Skeletal muscle tissue (tissue), 4 donors: ENCODE results near the gene OR5AK2. TPM values are rescaled to one million over a fixed set of nuclear protein-coding genes. Genes with fewer than 3 reads are reported as not detected.

Experiments
- H3K27ac ChIP-seq: one replicate; pipeline ENCODE4 v1.7.0; 2013; ENCODE audit warnings: mild to moderate bottlenecking, low read depth, low read length, inconsistent platforms
- H3K27me3 ChIP-seq, 3 donors: one replicate each; pipeline ENCODE4 v1.7.0; 2013; ENCODE audit warnings: low read length in 3 of 3; ENCODE audit not compliant: control insufficient read depth in 3 of 3, insufficient read depth in 3 of 3
- H3K36me3 ChIP-seq, 3 donors: one replicate each; pipeline ENCODE4 v1.7.0; 2013; ENCODE audit warnings: low read length in 3 of 3; ENCODE audit not compliant: control insufficient read depth in 3 of 3, insufficient read depth in 3 of 3
- H3K4me1 ChIP-seq, 3 donors: one replicate each; pipeline ENCODE4 v1.7.0; 2013; ENCODE audit warnings: low read length in 3 of 3, mild to moderate bottlenecking in 3 of 3; ENCODE audit not compliant: control insufficient read depth in 3 of 3, insufficient read depth in 3 of 3
- H3K4me3 ChIP-seq, 3 donors: one replicate each; pipeline ENCODE4 v1.7.0; 2013; ENCODE audit warnings: low read length in 3 of 3
- H3K9ac ChIP-seq, 3 donors: one replicate each; pipeline ENCODE4 v1.7.0; 2013; ENCODE audit warnings: low read length in 3 of 3, mild to moderate bottlenecking in 3 of 3, moderate library complexity in 2 of 3, low read depth in 1 of 3
- H3K9me3 ChIP-seq, 3 donors: one replicate each; pipeline ENCODE4 v1.7.0; 2013; ENCODE audit warnings: low read length in 3 of 3; ENCODE audit not compliant: control insufficient read depth in 3 of 3
- total RNA-seq: library from RNA; depleted of rRNA; stranded (reverse); fragments of >200 nt; gene quantifications from one replicate; pipeline ENCODE4 v1.2.3, GENCODE V29; 2014
- donor health status: Osteomylitis.

The OR5AK2 gene
- total RNA-seq, 1 donor from 2014 or later = not detected

DNA sequence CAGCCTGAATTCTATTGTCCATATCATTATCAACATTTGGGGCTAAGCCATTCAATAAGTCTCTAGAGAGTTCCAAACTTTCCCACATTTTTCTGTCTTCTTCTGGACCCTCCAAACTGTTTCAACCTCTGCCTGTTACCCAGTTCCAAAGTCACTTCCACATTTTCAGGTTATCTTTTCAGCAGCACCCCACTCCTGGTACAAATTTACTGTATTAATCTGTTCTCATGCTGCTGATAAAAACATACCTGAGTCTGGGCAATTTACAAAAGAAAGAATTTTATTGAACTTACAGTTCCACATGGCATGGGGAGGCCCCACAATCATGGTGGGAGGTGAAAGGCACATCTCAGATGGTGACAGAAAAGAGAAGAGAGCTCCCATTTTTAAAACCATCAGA, 5.8 kb downstream of the OR5AK2 start:
- no peak overlapping the region for H3K9ac ChIP-seq
- no peaks in the 10 kb centered on the region for H3K27me3 ChIP-seq
- no peaks in the 10 kb centered on the region for H3K4me1 ChIP-seq
- H3K36me3 ChIP-seq = no peaks in the 10 kb centered on the region
- H3K27ac ChIP-seq = no peak overlapping the region
- no peak overlapping the region for H3K4me3 ChIP-seq
- peaks cover 2 to 11% (median 3%) of the 10 kb centered on the region in 3 donors for H3K9me3 ChIP-seq

GRCh38 chr11:57001674-57002401, 13.1 kb downstream of the OR5AK2 start:
- Histone ChIP-seq H3K27me3 (no peaks in the 10 kb centered on the region), H3K4me3 (no peak overlapping the region), H3K27ac (no peak overlapping the region), H3K9me3 (peaks cover 0 to 6% (median 2%) of the 10 kb centered on the region in 3 donors), H3K9ac (no peak overlapping the region), H3K36me3 (no peaks in the 10 kb centered on the region), H3K4me1 (no peaks in the 10 kb centered on the region)

GRCh38 chr11:57008373-57008772, 19.7 kb downstream of the OR5AK2 start:
- Histone ChIP-seq H3K4me1 (no peaks in the 10 kb centered on the region), H3K36me3 (no peaks in the 10 kb centered on the region), H3K9me3 (no peaks in the 10 kb centered on the region), H3K4me3 (no peak overlapping the region), H3K9ac (no peak overlapping the region), H3K27me3 (no peaks in the 10 kb centered on the region), H3K27ac (no peak overlapping the region)

DNA sequence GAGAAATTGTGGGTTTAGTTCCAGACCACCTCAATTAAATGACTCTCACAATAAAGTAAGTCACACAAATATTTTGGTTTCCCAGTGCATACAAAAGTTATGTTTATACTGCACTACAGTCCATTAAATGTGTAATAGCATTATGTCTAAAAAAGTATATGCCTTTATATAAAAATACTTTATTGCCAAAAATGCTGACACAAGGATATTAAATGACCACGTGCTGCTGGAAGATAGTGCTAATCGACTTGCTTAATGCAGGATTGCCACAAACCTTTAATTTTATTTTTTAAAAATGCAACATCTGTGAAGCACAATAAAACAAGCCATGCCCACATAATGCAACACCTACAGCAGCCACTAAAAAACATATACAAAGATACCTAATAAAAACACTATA, 27.0 kb downstream of the OR5AK2 start:
- H3K36me3 ChIP-seq = no peaks in the 10 kb centered on the region
- H3K4me3 ChIP-seq = no peak overlapping the region
- H3K9ac ChIP-seq = no peak overlapping the region
- H3K9me3 ChIP-seq = no peaks in the 10 kb centered on the region
- H3K27me3 ChIP-seq = no peaks in the 10 kb centered on the region
- H3K4me1 ChIP-seq = no peaks in the 10 kb centered on the region
- no peak overlapping the region for H3K27ac ChIP-seq

DNA sequence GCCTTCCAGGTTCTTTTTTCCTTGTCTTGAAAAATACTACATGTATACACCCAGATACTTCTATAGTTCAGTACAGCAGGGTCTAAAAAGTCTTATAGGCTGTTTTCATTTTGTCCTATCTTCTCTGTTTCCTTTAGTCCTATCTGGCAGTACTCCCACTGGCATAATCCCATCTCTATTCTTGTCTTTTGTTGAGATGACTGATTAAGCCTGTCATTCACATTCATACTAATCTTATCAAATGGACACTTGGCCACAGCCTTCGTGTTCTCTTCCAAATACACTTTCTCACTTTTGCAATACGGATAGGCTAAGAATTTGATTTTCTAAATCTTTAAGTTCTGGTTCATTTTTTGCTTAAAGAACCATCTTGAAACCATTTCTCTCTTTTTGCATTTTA, 42.8 kb downstream of the OR5AK2 start:
- H3K4me1 ChIP-seq = no peaks in the 10 kb centered on the region
- H3K27ac ChIP-seq = no peak overlapping the region
- H3K4me3 ChIP-seq = no peak overlapping the region
- H3K9ac ChIP-seq = no peak overlapping the region
- no peaks in the 10 kb centered on the region for H3K9me3 ChIP-seq
- H3K36me3 ChIP-seq = no peaks in the 10 kb centered on the region
- H3K27me3 ChIP-seq = no peaks in the 10 kb centered on the region

Other genes starting within 250 kb of the OR5AK2 start
- not detected for gene OR9G4, start 240.2 kb upstream of the OR5AK2 start, total RNA-seq
- gene LRRC55, start 193.0 kb downstream of the OR5AK2 start, total RNA-seq = under 0.01 TPM
- gene APLNR, start 248.3 kb downstream of the OR5AK2 start, total RNA-seq = 74.6 TPM